Measurements from ENCODE around the gene HOXA9.

DNA sequence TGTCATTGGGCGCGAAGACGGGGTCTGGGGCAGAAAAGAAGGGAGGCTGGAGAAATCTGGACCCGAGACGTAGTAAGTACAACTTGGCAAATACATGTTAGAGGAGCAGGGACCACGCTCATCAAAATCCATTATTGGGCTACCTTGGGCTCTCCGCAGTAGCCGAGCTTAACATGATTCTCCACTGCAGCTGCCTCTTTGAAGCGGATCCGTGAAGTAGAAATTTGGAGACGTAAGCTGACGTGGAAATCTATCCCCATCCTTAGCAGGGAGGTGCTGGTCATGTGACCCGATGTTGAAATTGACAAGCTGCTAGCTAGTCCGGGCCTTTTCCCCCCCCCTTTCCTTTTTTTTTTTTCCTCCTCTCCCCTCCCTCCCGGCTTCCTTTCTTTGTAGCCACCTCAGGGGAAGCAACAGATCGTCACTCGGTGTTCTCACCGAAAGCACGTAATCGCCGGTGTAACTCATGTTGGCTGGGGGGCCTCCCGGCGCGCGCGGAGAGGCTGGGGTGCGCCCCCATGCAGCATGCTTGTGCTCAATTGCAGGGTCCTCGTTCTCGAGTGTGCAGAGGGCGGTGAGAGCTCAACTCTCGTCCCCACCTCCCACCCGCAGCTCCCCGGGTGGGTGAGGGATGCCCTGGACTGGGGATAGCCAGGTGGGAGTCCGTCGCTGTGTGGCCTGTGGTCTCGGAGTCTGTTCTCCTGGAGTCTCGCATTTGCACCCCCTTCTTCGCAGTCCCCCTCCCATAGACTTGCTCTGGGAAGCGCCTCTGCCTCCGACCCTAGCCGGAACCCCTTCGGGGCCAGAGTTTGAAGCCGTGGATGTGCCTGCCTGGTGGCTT is 19.9 kb upstream of the HOXA9 start, which contains the start of gene HOXA11:
- TF ChIP-seq, protein P1, sequence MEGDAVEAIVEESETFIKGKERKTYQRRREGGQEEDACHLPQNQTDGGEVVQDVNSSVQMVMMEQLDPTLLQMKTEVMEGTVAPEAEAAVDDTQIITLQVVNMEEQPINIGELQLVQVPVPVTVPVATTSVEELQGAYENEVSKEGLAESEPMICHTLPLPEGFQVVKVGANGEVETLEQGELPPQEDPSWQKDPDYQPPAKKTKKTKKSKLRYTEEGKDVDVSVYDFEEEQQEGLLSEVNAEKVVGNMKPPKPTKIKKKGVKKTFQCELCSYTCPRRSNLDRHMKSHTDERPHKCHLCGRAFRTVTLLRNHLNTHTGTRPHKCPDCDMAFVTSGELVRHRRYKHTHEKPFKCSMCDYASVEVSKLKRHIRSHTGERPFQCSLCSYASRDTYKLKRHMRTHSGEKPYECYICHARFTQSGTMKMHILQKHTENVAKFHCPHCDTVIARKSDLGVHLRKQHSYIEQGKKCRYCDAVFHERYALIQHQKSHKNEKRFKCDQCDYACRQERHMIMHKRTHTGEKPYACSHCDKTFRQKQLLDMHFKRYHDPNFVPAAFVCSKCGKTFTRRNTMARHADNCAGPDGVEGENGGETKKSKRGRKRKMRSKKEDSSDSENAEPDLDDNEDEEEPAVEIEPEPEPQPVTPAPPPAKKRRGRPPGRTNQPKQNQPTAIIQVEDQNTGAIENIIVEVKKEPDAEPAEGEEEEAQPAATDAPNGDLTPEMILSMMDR (conservative IDR thresholded peaks at IDR 0.05 in 1 of 2, IDR thresholded peaks at IDR 0.05 in 1 of 2; ENCODE audit: extremely low read depth in 1 of 2, insufficient read depth in 1 of 2, low read depth in 1 of 2, low read length in 2 of 2) = no peak
- TF ChIP-seq EZH2 (IDR thresholded peaks at IDR 0.05; ENCODE audit: borderline replicate concordance, low read length) = peak; percentile 15

All from mammary epithelial cell (primary cell).